Gastroesophageal sphincter (tissue), 4 donors: ENCODE results near the gene CD53. TPM values are rescaled to one million over a fixed set of nuclear protein-coding genes. Genes with fewer than 3 reads are reported as not detected.

ENCODE experiments used
- ATAC-seq: fragments of 150-250 bp; one replicate; pipeline ENCODE4 v1.9.1; 2016; ENCODE audit warnings: mild to moderate bottlenecking, moderate library complexity
- H3K27ac ChIP-seq, 4 donors: fragments of 200-600 bp; sonication (generic) in 3 of 4; 1 replicate in 3 of 4; 2 replicates in 1 of 4; pipeline ENCODE4 v1.5.1; 2016 to 2019
- H3K27me3 ChIP-seq: fragments of 200-600 bp; sonication (generic); one replicate; pipeline ENCODE4 v1.5.1; 2019
- H3K36me3 ChIP-seq, 2 donors: fragments of 200-600 bp; sonication (generic); one replicate each; pipeline ENCODE4 v1.5.1; 2019; ENCODE audit warnings: control low read depth in 1 of 2
- H3K4me1 ChIP-seq, 3 donors: fragments of 200-600 bp; sonication (generic); 1 replicate in 2 of 3; 2 replicates in 1 of 3; pipeline ENCODE4 v1.5.1; 2016 to 2019; ENCODE audit warnings: control low read depth in 2 of 3
- H3K4me3 ChIP-seq, 2 donors: fragments of 200-600 bp; sonication (generic); one replicate each; pipeline ENCODE4 v1.5.1; 2019; ENCODE audit warnings: mild to moderate bottlenecking in 1 of 2, moderate library complexity in 1 of 2
- H3K9me3 ChIP-seq, 3 donors: fragments of 200-600 bp; sonication (generic); one replicate each; pipeline ENCODE4 v1.5.1; 2017 to 2019; ENCODE audit warnings: control low read depth in 2 of 3
- EP300 ChIP-seq: sonication (generic); formaldehyde crosslinking; IDR thresholded peaks from one replicate; pipeline ENCODE4 v1.6.1; 2017; ENCODE audit warnings: antibody characterized with exemption, mild to moderate bottlenecking
- POLR2A ChIP-seq, 2 donors: fragments of 450-650 bp; IDR thresholded peaks; one replicate each; pipeline ENCODE4 v1.6.1; 2017; ENCODE audit warnings: antibody characterized with exemption in 2 of 2, mild to moderate bottlenecking in 2 of 2, moderate library complexity in 1 of 2
- POLR2AphosphoS5 ChIP-seq: sonication (generic); formaldehyde crosslinking; IDR thresholded peaks from one replicate; pipeline ENCODE4 v1.6.1; 2017; ENCODE audit warnings: antibody characterized with exemption
- WGBS, 2 donors: methylation state at CpG; one replicate each; pipeline ENCODE4 v1.1.5; 2018; ENCODE audit warnings: low coverage in 1 of 2; 5-methylcytosine and 5-hydroxymethylcytosine counted together
- total RNA-seq, 4 donors: library from RNA; depleted of rRNA; stranded (reverse); fragments of >200 nt; gene quantifications; one replicate each; pipeline ENCODE4 v1.1.0, GENCODE V29; 2016
- TF ChIP-seq, protein P1 (sequence below), 4 experiments: fragments of 200-600 bp in 2 of 4; fragments of 450-650 bp in 2 of 4; sonication (generic) in 1 of 4; IDR thresholded peaks; one replicate each; pipeline ENCODE4 v1.5.1; 2017 to 2019; ENCODE audit warnings: antibody characterized with exemption in 4 of 4, mild to moderate bottlenecking in 2 of 4, moderate library complexity in 2 of 4

The CD53 gene
- total RNA-seq, 4 donors from 2014 or later = 8.1 to 48.1 (median 22.9) TPM

DNA sequence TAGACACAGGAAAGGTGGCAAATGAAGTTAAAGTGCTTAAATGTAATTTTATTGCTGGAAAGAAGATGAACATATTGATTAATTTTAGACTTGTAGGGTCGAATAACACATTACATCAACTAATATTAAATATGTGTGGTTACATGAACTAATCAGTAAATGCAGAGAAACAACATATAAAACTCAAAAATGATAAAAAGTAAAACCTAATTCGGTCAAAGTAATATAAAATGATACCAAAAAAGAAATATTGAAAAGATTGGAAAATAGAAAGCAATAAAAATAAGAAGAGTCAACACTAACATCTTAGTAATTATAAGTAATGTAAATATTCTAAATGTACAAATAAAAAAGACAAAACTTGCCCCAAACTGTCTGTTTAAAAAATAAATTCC is 43.3 kb downstream of the CD53 start:
- 57 to 77% methylated on average over 2 of the region's 2 CpGs for WGBS, 2 donors
- TF ChIP-seq, protein P1, sequence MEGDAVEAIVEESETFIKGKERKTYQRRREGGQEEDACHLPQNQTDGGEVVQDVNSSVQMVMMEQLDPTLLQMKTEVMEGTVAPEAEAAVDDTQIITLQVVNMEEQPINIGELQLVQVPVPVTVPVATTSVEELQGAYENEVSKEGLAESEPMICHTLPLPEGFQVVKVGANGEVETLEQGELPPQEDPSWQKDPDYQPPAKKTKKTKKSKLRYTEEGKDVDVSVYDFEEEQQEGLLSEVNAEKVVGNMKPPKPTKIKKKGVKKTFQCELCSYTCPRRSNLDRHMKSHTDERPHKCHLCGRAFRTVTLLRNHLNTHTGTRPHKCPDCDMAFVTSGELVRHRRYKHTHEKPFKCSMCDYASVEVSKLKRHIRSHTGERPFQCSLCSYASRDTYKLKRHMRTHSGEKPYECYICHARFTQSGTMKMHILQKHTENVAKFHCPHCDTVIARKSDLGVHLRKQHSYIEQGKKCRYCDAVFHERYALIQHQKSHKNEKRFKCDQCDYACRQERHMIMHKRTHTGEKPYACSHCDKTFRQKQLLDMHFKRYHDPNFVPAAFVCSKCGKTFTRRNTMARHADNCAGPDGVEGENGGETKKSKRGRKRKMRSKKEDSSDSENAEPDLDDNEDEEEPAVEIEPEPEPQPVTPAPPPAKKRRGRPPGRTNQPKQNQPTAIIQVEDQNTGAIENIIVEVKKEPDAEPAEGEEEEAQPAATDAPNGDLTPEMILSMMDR (IDR thresholded peaks at IDR 0.05) = no peak
- TF ChIP-seq EP300 (no peak), POLR2A (IDR thresholded peaks at IDR 0.05) (no peak), POLR2AphosphoS5 (no peak)
- H3K4me1 ChIP-seq = no peaks in the 10 kb centered on the region
- H3K36me3 ChIP-seq = no peaks in the 10 kb centered on the region
- H3K9me3 ChIP-seq = peaks cover 0 to 17% (median 0%) of the 10 kb centered on the region in 3 donors
- no peak overlapping the region for H3K27ac ChIP-seq
- no peak for ATAC-seq
- H3K4me3 ChIP-seq = no peak overlapping the region
- no peaks in the 10 kb centered on the region for H3K27me3 ChIP-seq

- no peak overlapping the region for H3K27ac ChIP-seq
- no peaks in the 10 kb centered on the region for H3K36me3 ChIP-seq
- no peak for ATAC-seq
- TF ChIP-seq, protein P1 (IDR thresholded peaks at IDR 0.05) = no peak
- no peak for TF ChIP-seq POLR2AphosphoS5
- TF ChIP-seq EP300 = no peak
- no peak for TF ChIP-seq POLR2A (IDR thresholded peaks at IDR 0.05)
- H3K27me3 ChIP-seq = no peaks in the 10 kb centered on the region
- H3K9me3 ChIP-seq = peaks cover 0 to 15% (median 0%) of the 10 kb centered on the region in 3 donors
- 31 to 42% methylated on average over 2 of the region's 2 CpGs for WGBS, 2 donors
- no peak overlapping the region for H3K4me3 ChIP-seq
- no peaks in the 10 kb centered on the region for H3K4me1 ChIP-seq
These were observed 43.8 kb downstream of the CD53 start for GRCh38 chr1:110916669-110917306.

DNA sequence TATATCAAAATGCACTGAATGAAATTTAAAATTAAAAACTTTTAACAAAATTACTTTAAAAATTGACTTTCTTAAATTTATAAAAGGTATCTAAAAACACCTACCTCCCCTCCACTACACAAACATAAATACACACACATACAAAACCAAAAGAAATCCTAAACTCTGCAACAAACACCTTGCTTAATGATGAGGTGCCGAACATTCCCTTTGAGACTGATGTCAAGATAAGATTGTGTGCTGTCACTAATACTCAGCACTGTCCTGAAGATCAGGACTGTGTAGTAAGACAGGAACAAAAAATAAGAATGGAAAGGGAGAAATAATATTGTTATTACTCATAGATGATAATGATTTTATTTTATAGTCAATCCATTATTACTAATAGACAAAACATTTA is 45.1 kb downstream of the CD53 start:
- Histone ChIP-seq H3K36me3 (no peaks in the 10 kb centered on the region), H3K4me1 (no peaks in the 10 kb centered on the region), H3K9me3 (peaks cover 0 to 2% (median 0%) of the 10 kb centered on the region in 3 donors), H3K27me3 (no peaks in the 10 kb centered on the region), H3K4me3 (no peak overlapping the region), H3K27ac (no peak overlapping the region)
- no peak for ATAC-seq
- WGBS, 2 donors = 53 to 100% methylated on average over 1 of the region's 1 CpG
- TF ChIP-seq POLR2AphosphoS5 = no peak
- no peak for TF ChIP-seq EP300
- no peak for TF ChIP-seq POLR2A (IDR thresholded peaks at IDR 0.05)

GRCh38 chr1:110921953-110922352 is 49.0 kb downstream of the CD53 start:
- 63 to 90% methylated on average over 1 of the region's 1 CpG for WGBS, 2 donors
- H3K27ac ChIP-seq = no peak overlapping the region
- H3K27me3 ChIP-seq = no peaks in the 10 kb centered on the region
- peaks cover 0 to 7% (median 0%) of the 10 kb centered on the region in 3 donors for H3K9me3 ChIP-seq
- H3K4me3 ChIP-seq = no peak overlapping the region
- H3K4me1 ChIP-seq = no peaks in the 10 kb centered on the region
- no peaks in the 10 kb centered on the region for H3K36me3 ChIP-seq
- TF ChIP-seq, protein P1 (IDR thresholded peaks at IDR 0.05) = no peak
- TF ChIP-seq POLR2A (IDR thresholded peaks at IDR 0.05) (no peak), EP300 (no peak)
- ATAC-seq = no peak

GRCh38 chr1:110927484-110928075 is 54.6 kb downstream of the CD53 start:
- Histone ChIP-seq H3K4me1 (no peaks in the 10 kb centered on the region), H3K4me3 (no peak overlapping the region), H3K9me3 (peaks cover 0 to 24% (median 0%) of the 10 kb centered on the region in 3 donors), H3K27me3 (no peaks in the 10 kb centered on the region), H3K36me3 (no peaks in the 10 kb centered on the region), H3K27ac (no peak overlapping the region)
- TF ChIP-seq POLR2A (IDR thresholded peaks at IDR 0.05) = no peak
- TF ChIP-seq, protein P1 (IDR thresholded peaks at IDR 0.05) = no peak
- TF ChIP-seq POLR2AphosphoS5 = no peak
- TF ChIP-seq EP300 = no peak
- 56 to 60% methylated on average over 2 of the region's 2 CpGs for WGBS, 2 donors
- no peak for ATAC-seq
